IMR-90 (cell line): ENCODE data around the gene SLC9A6. TPM values are rescaled to one million over a fixed set of nuclear protein-coding genes. Genes with fewer than 3 reads are reported as not detected.

Source experiments
- ATAC-seq: fragments of 200-7000 bp; cut with Tn5 transposase; 2 replicates; pipeline ENCODE4 v1.9.1; 2020; ENCODE audit warnings: low read depth, mild to moderate bottlenecking, moderate library complexity
- BruUV-seq: library from RNA; stranded (reverse); fragments of 400-500 nt; replicated peaks from 2 replicates; lab custom pipeline; 2021; lab: Mats Ljungman, UMichigan
- CTCF ChIA-PET: fragments of 300-600 bp; formaldehyde crosslinking; extraction: SDS; loops from one replicate; lab custom pipeline; 2021; ENCODE audit warnings: antibody characterized with exemption; lab: Yijun Ruan, JAX
- POLR2A ChIA-PET: fragments of 300-600 bp; sonication (Branson Sonifier 250); formaldehyde crosslinking; loops from one replicate; lab custom pipeline; 2022; ENCODE audit warnings: antibody characterized with exemption; ENCODE audit not compliant: unreplicated experiment; lab: Charles Lee
- DNase-seq: peaks from one replicate; pipeline ENCODE4 v3.0.0; 2013
- H2AFZ ChIP-seq: replicated peaks from 2 replicates; pipeline ENCODE3; 2013; ENCODE audit warnings: low read length, mild to moderate bottlenecking; ENCODE audit not compliant: poor library complexity
- H2AK5ac ChIP-seq: 2 replicates; pipeline ENCODE4 v1.6.1; 2013; ENCODE audit warnings: low read depth, low read length, inconsistent platforms
- H2AK9ac ChIP-seq: replicated peaks from 2 replicates; pipeline ENCODE3; 2013; ENCODE audit warnings: mild to moderate bottlenecking, low read depth, low read length, moderate library complexity; ENCODE audit not compliant: poor library complexity
- H2BK120ac ChIP-seq: 2 replicates; pipeline ENCODE4 v1.6.1; 2013; ENCODE audit warnings: low read depth, low read length, inconsistent platforms
- H2BK15ac ChIP-seq: 3 replicates; pipeline ENCODE4 v1.6.1; 2013; ENCODE audit warnings: low read depth, low read length, inconsistent platforms
- H2BK20ac ChIP-seq: 2 replicates; pipeline ENCODE4 v1.6.1; 2013; ENCODE audit warnings: low read depth, mild to moderate bottlenecking, inconsistent platforms, low read length, moderate library complexity
- H2BK5ac ChIP-seq: 2 replicates; pipeline ENCODE4 v1.6.1; 2013; ENCODE audit warnings: mild to moderate bottlenecking, low read depth, low read length, inconsistent platforms; ENCODE audit not compliant: poor library complexity, severe bottlenecking
- H3K14ac ChIP-seq: replicated peaks from 2 replicates; pipeline ENCODE4 v1.6.1; 2013; ENCODE audit warnings: low read depth, low read length, inconsistent platforms
- H3K18ac ChIP-seq: 2 replicates; pipeline ENCODE4 v1.6.1; 2013; ENCODE audit warnings: low read depth, low read length, control low read depth
- H3K23ac ChIP-seq: 2 replicates; pipeline ENCODE4 v1.6.1; 2013; ENCODE audit warnings: low read depth, low read length, inconsistent platforms
- H3K27ac ChIP-seq: 2 replicates; pipeline ENCODE4 v1.5.1; 2013; ENCODE audit warnings: mild to moderate bottlenecking, control low read depth, low read length; ENCODE audit not compliant: insufficient read depth
- H3K27me3 ChIP-seq: 2 replicates; pipeline ENCODE4 v1.6.1; 2013; ENCODE audit warnings: low read length; ENCODE audit not compliant: control insufficient read depth, insufficient read depth
- H3K36me3 ChIP-seq: 2 replicates; pipeline ENCODE4 v1.6.1; 2013; ENCODE audit warnings: low read length, mixed read lengths; ENCODE audit not compliant: control insufficient read depth, insufficient read depth
- H3K4ac ChIP-seq: 2 replicates; pipeline ENCODE4 v1.6.1; 2013; ENCODE audit warnings: low read depth, low read length, inconsistent platforms
- H3K4me1 ChIP-seq: 2 replicates; pipeline ENCODE4 v1.6.1; 2013; ENCODE audit warnings: low read length, mixed read lengths; ENCODE audit not compliant: control insufficient read depth, insufficient read depth
- H3K4me2 ChIP-seq: 2 replicates; pipeline ENCODE4 v1.6.1; 2013; ENCODE audit warnings: low read depth, mild to moderate bottlenecking, control low read depth, low read length, moderate library complexity
- H3K4me3 ChIP-seq: 2 replicates; pipeline ENCODE4 v1.5.1; 2013; ENCODE audit warnings: low read depth, mild to moderate bottlenecking, control low read depth, low read length, moderate library complexity; ENCODE audit not compliant: insufficient read depth
- H3K56ac ChIP-seq: 2 replicates; pipeline ENCODE4 v1.6.1; 2013; ENCODE audit warnings: low read length, inconsistent platforms; ENCODE audit not compliant: insufficient read depth; ENCODE audit errors: extremely low read depth
- H3K79me1 ChIP-seq, 2 experiments: 2 replicates each; pipeline ENCODE4 v1.6.1; 2013; ENCODE audit warnings: low read length in 2 of 2, inconsistent platforms in 1 of 2, low read depth in 1 of 2
- H3K9ac ChIP-seq: 2 replicates; pipeline ENCODE4 v1.6.1; 2013; ENCODE audit warnings: low read depth, low read length, control low read depth
- H3K9me1 ChIP-seq: 2 replicates; pipeline ENCODE4 v1.6.1; 2013; ENCODE audit warnings: low read length, inconsistent platforms; ENCODE audit not compliant: insufficient read depth
- H3K9me3 ChIP-seq: 2 replicates; pipeline ENCODE4 v1.6.1; 2013; ENCODE audit warnings: low read length; ENCODE audit not compliant: control insufficient read depth, insufficient read depth
- H4K20me1 ChIP-seq: 2 replicates; pipeline ENCODE4 v1.6.1; 2013; ENCODE audit warnings: low read length, inconsistent platforms; ENCODE audit not compliant: insufficient read depth
- H4K5ac ChIP-seq: 2 replicates; pipeline ENCODE4 v1.6.1; 2013; ENCODE audit warnings: mild to moderate bottlenecking, low read depth, low read length, control low read depth
- H4K8ac ChIP-seq, 2 experiments: 2 replicates each; pipeline ENCODE4 v1.6.1; 2013; ENCODE audit warnings: low read depth in 2 of 2, low read length in 2 of 2, control low read depth in 1 of 2, inconsistent platforms in 1 of 2
- H4K91ac ChIP-seq: 2 replicates; pipeline ENCODE4 v1.6.1; 2013; ENCODE audit warnings: low read depth, low read length, inconsistent platforms; ENCODE audit not compliant: insufficient read depth
- CHD1 ChIP-seq: IDR thresholded peaks from 2 replicates; pipeline ENCODE4 v1.6.1; 2012; ENCODE audit warnings: low read depth, low read length, improper control_type of control experiment
- MXI1 ChIP-seq: IDR thresholded peaks from 2 replicates; pipeline ENCODE4 v1.6.1; 2012; ENCODE audit warnings: low read depth, mild to moderate bottlenecking, low read length, moderate library complexity, borderline replicate concordance
- NFE2L2 ChIP-seq: fragments of 150-350 bp; IDR thresholded peaks from 2 replicates; pipeline ENCODE4 v1.6.1; 2016; ENCODE audit warnings: low read depth, mild to moderate bottlenecking, low read length
- POLR2A ChIP-seq: IDR thresholded peaks from 2 replicates; pipeline ENCODE4 v1.6.1; 2012; ENCODE audit warnings: mild to moderate bottlenecking, low read depth, low read length
- RAD21 ChIP-seq: IDR thresholded peaks from 2 replicates; pipeline ENCODE4 v1.6.1; 2012; ENCODE audit warnings: low read length, improper control_type of control experiment
- RFX5 ChIP-seq: IDR thresholded peaks from 2 replicates; pipeline ENCODE4 v1.8.0; 2012; ENCODE audit warnings: low read depth, mild to moderate bottlenecking, low read length, moderate library complexity
- WGBS, 2 experiments: methylation state at CpG; one replicate each; pipeline versions ENCODE4 v1.1.5 to v1.1.7; 2013; ENCODE audit warnings: missing lambda C conversion rate in 2 of 2; ENCODE audit not compliant: insufficient read length in 1 of 2; ENCODE audit errors: extremely low coverage in 2 of 2; 5-methylcytosine and 5-hydroxymethylcytosine counted together
- dilution Hi-C: fragments of 300-500 bp; cut with HindIII; formaldehyde crosslinking; loops from one replicate; pipeline ENCODE4 v1.14.3; 2018; ENCODE audit warnings: low sequenced_read_pairs; ENCODE audit not compliant: unreplicated experiment
- in situ Hi-C: fragments of 300-500 bp; cut with MboI; formaldehyde crosslinking; loops from 3 replicates; pipeline ENCODE4 v1.14.3; 2019; ENCODE audit warnings: low sequenced_read_pairs, inconsistent platforms, mixed read lengths
- intact Hi-C: fragments of 100-400 bp; cut with micrococcal nuclease; formaldehyde crosslinking; loops from 2 replicates; pipeline ENCODE4 v1.10.0; 2022
- polyA plus RNA-seq, 3 experiments: library from polyadenylated mRNA; depleted of rRNA; stranded (reverse); fragments of >200 nt; gene quantifications; 2 replicates each; pipeline ENCODE4 v1.2.3, GENCODE V29; 2012; ENCODE audit warnings: low replicate concordance in 1 of 3
- total RNA-seq: library from RNA; depleted of rRNA; stranded (reverse); fragments of >200 nt; gene quantifications from 2 replicates; pipeline ENCODE4 v1.2.3, GENCODE V29; 2012
- TF ChIP-seq, protein P1 (sequence below): fragments of 150-350 bp; IDR thresholded peaks from 2 replicates; pipeline ENCODE4 v1.6.1; 2017; ENCODE audit warnings: mild to moderate bottlenecking, antibody characterized with exemption, low read length, low read depth

SLC9A6 gene
- total and polyA plus RNA-seq, 2 of the 4 experiments (the other 2 are of a cell fraction), result 6.9 to 19.0 TPM

DNA sequence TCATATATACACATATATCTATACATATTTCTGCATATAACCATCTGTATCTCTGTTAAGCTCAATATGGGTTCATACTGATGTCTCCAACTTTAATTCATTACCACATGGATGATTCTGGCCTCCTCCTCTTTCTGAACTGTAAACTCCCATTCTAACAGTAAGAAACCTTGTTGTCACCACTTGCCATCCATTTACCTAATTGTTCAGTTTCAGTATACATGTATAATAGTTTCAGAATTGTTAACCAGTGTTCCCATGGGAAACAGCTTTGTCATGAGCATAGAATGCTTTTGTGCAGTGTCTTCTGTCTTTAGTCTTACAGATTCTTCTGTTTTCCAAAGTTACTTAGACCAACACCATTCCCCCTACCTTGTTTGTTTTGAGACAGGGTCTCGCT, 35.9 kb downstream of the SLC9A6 start:
- no CpG with 5 or more reads among the region's 1 CpG for WGBS, 2 experiments
- POLR2A ChIA-PET, result no interaction called here
- in situ Hi-C loops, result no loop called here

More for the DNA sequence above, 35.9 kb downstream of the SLC9A6 start:
- Histone ChIP-seq H3K4me2 (no peak overlapping the region), H3K4me1 (no peaks in the 10 kb centered on the region), H2BK15ac (no peak overlapping the region), H3K4ac (no peak overlapping the region), H3K36me3 (peaks cover 1% of the 10 kb centered on the region; the same call in 1 of the 2 replicates), H3K4me3 (no peak overlapping the region), H3K9ac (no peak overlapping the region), H2BK20ac (no peak overlapping the region), H3K27ac (no peak overlapping the region), H3K79me1 (no peaks in the 10 kb centered on the region), H2AK9ac (no peak overlapping the region), H2BK120ac (no peak overlapping the region), H4K5ac (no peak overlapping the region), H3K23ac (no peak overlapping the region), H2BK5ac (no peak overlapping the region), H3K9me1 (no peaks in the 10 kb centered on the region), H4K20me1 (no peaks in the 10 kb centered on the region), H3K18ac (no peak overlapping the region), H3K14ac (no peak overlapping the region), H3K56ac (no peak overlapping the region), H4K91ac (no peak overlapping the region), H2AFZ (no peak overlapping the region), H3K9me3 (no peaks in the 10 kb centered on the region), H4K8ac (no peak overlapping the region), H2AK5ac (no peak overlapping the region), H3K27me3 (peaks cover 1% of the 10 kb centered on the region; the same call in 1 of the 2 replicates)
- intact Hi-C loops (loop anchor here (10.0 kb wide), 1 partner anchor 1174 kb away; no protein-coding TSS in a partner anchor), dilution Hi-C loops (no loop called here)
- CTCF ChIA-PET, result interaction anchor here (1.0 kb wide), 1 partner anchor 12 kb away, joined by 4 read pairs; no protein-coding TSS in a partner anchor
- no peak for ATAC-seq
- no peak for TF ChIP-seq RAD21
- TF ChIP-seq, protein P1, sequence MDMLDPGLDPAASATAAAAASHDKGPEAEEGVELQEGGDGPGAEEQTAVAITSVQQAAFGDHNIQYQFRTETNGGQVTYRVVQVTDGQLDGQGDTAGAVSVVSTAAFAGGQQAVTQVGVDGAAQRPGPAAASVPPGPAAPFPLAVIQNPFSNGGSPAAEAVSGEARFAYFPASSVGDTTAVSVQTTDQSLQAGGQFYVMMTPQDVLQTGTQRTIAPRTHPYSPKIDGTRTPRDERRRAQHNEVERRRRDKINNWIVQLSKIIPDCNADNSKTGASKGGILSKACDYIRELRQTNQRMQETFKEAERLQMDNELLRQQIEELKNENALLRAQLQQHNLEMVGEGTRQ, result no peak
- no peak for TF ChIP-seq CHD1
- TF ChIP-seq NFE2L2, result no peak
- TF ChIP-seq POLR2A, result no peak
- no peak for TF ChIP-seq MXI1
- TF ChIP-seq RFX5, result no peak
- no peak for DNase-seq
- no TSS peak for BruUV-seq
